WERI-Rb-1 (cell line): ENCODE data around the gene PLA2G6.

Source experiments
- DNase-seq: peaks from one replicate; pipeline ENCODE4 v3.0.0-alpha.2; 2020
- H3K27ac ChIP-seq: fragments of 250-450 bp; sonication (Bioruptor Pico); 2 replicates; pipeline ENCODE4 v1.5.1; 2020; ENCODE audit warnings: mild to moderate bottlenecking, moderate library complexity
- H3K27me3 ChIP-seq: fragments of 250-450 bp; sonication (Bioruptor Pico); 2 replicates; pipeline ENCODE4 v1.5.1; 2021; ENCODE audit warnings: mild to moderate bottlenecking, low read depth, moderate library complexity; ENCODE audit not compliant: insufficient read depth, severe bottlenecking
- H3K36me3 ChIP-seq: fragments of 250-450 bp; sonication (Bioruptor Pico); 2 replicates; pipeline ENCODE4 v1.5.1; 2020; ENCODE audit warnings: mild to moderate bottlenecking, moderate library complexity
- H3K4me3 ChIP-seq: 2 replicates; pipeline ENCODE4 v1.5.1; 2011; ENCODE audit warnings: low read depth, mild to moderate bottlenecking, control low read depth, low read length
- H3K9me3 ChIP-seq: fragments of 250-450 bp; sonication (Bioruptor Pico); 2 replicates; pipeline ENCODE4 v1.5.1; 2021; ENCODE audit warnings: mild to moderate bottlenecking, moderate library complexity; ENCODE audit not compliant: severe bottlenecking
- TF ChIP-seq, protein P1 (sequence below): IDR thresholded peaks from 2 replicates; pipeline ENCODE4 v1.5.1; 2011; ENCODE audit warnings: low read depth, mild to moderate bottlenecking, control low read depth, inconsistent platforms, low read length

PLA2G6 gene

DNA sequence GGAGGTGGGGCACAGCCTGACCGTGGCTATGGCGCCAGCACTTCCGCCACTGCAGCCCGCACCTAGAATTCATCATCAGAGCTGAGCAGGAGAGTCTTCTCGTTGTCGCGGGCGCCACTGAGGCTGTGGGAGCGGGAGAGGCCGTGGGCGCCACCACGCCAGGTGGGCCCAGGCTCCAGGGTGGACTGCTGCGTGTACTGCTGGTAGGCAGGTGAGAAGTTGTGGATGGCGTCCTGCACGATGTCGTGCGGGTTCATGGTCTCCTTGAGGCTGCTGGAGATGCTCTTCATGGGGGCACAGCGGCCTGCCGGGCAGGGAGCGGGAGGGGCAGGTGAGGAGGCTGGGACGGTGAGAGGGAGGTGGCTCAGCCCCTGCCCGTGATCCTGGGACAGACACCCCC, 39.8 kb upstream of the PLA2G6 start:
- peaks cover 21% of the 10 kb centered on the region for H3K36me3 ChIP-seq
- no peak for DNase-seq
- no peaks in the 10 kb centered on the region for H3K27me3 ChIP-seq
- TF ChIP-seq, protein P1, sequence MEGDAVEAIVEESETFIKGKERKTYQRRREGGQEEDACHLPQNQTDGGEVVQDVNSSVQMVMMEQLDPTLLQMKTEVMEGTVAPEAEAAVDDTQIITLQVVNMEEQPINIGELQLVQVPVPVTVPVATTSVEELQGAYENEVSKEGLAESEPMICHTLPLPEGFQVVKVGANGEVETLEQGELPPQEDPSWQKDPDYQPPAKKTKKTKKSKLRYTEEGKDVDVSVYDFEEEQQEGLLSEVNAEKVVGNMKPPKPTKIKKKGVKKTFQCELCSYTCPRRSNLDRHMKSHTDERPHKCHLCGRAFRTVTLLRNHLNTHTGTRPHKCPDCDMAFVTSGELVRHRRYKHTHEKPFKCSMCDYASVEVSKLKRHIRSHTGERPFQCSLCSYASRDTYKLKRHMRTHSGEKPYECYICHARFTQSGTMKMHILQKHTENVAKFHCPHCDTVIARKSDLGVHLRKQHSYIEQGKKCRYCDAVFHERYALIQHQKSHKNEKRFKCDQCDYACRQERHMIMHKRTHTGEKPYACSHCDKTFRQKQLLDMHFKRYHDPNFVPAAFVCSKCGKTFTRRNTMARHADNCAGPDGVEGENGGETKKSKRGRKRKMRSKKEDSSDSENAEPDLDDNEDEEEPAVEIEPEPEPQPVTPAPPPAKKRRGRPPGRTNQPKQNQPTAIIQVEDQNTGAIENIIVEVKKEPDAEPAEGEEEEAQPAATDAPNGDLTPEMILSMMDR: no peak
- no peak overlapping the region for H3K4me3 ChIP-seq
- H3K27ac ChIP-seq: no peak overlapping the region
- H3K9me3 ChIP-seq: no peaks in the 10 kb centered on the region

DNA sequence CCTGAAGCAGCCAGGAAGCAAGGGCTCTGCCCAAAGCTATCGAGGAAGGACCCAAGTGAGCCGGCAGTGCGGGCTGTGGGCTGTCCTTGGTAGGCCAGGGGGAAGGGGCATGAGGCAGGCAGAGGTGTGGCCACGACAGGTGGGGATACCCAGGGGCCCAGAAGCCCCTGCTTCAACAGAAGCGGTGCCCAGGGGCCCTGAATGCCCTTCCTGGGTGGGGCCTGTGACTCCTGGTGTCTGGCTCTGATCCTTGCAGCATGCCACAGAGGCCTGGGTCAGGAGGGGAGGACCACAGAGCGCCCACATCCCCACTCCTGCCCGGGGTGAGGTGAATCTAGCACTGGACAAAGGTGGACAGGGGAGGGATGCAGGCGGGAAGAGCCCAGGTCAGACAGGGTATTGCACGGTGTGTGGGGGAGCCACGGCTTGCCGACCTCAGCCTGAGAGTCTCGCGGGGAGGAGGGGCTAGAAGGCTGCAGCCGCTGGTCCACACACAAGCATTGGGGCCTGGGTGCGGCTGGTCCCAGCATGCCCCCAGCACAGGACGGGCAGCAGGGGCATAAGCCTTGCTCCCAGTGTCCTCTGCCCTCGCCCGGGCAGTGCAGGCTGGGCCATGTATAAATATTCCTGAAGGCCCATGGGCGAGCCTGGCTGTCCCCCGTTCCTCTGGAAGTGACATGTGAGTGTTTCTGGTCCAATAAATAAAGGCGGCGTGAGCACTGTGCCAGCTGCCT, 39.2 kb upstream of the PLA2G6 start:
- H3K9me3 ChIP-seq: no peaks in the 10 kb centered on the region
- H3K27ac ChIP-seq: peak overlapping the region; percentile 81
- H3K36me3 ChIP-seq: peaks cover 18% of the 10 kb centered on the region
- H3K4me3 ChIP-seq: no peak overlapping the region
- TF ChIP-seq, protein P1: no peak
- no peaks in the 10 kb centered on the region for H3K27me3 ChIP-seq
- no peak for DNase-seq

DNA sequence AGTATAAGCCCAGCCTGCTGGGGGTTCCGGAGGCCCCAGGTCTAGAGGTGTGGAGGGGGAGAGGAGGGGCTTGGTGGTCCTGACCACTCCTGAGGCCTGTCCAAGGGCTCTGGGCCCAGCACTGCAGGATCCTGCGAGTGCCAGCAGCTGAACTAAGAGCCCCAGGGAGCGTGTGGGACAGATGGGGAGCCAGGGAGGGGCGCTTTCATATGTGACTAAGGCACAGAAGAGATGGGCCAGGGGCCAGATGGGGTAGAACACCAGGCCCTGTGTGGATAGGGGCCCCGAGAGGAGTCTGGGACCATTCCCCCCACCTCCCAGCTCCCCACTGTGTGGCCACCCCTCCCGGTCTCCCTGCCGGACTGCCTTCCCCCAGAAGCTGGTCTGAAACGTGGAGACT, 38.5 kb upstream of the PLA2G6 start:
- H3K9me3 ChIP-seq: no peaks in the 10 kb centered on the region
- peaks cover 17% of the 10 kb centered on the region for H3K36me3 ChIP-seq
- peak; percentile 52 for DNase-seq
- peak overlapping the region; percentile 81 for H3K27ac ChIP-seq
- H3K27me3 ChIP-seq: no peaks in the 10 kb centered on the region
- TF ChIP-seq, protein P1: no peak
- H3K4me3 ChIP-seq: no peak overlapping the region

DNA sequence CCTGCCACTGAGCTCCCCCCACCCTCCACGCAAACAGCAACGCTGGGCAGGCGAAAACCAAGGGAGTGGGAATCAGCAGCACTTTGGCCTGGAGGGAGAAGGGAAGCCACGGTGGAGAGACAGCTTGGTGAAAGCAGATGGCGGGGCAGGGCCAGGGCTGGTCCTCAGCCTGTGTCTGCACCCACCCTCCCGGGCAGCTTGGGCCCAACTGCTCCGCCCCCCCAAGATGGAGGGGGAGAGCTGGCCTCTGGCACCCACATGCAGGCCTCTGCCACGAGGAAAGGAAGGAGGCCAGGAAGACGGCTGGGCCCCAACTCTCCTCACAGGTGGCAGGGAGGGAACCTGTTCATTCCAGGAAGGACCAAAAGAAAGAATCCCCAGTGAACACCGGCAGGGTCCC, 38.0 kb upstream of the PLA2G6 start:
- DNase-seq: peak; percentile 89
- TF ChIP-seq, protein P1: no peak
- H3K4me3 ChIP-seq: no peak overlapping the region
- peaks cover 12% of the 10 kb centered on the region for H3K36me3 ChIP-seq
- no peaks in the 10 kb centered on the region for H3K9me3 ChIP-seq
- H3K27me3 ChIP-seq: no peaks in the 10 kb centered on the region
- H3K27ac ChIP-seq: peak overlapping the region; percentile 81

DNA sequence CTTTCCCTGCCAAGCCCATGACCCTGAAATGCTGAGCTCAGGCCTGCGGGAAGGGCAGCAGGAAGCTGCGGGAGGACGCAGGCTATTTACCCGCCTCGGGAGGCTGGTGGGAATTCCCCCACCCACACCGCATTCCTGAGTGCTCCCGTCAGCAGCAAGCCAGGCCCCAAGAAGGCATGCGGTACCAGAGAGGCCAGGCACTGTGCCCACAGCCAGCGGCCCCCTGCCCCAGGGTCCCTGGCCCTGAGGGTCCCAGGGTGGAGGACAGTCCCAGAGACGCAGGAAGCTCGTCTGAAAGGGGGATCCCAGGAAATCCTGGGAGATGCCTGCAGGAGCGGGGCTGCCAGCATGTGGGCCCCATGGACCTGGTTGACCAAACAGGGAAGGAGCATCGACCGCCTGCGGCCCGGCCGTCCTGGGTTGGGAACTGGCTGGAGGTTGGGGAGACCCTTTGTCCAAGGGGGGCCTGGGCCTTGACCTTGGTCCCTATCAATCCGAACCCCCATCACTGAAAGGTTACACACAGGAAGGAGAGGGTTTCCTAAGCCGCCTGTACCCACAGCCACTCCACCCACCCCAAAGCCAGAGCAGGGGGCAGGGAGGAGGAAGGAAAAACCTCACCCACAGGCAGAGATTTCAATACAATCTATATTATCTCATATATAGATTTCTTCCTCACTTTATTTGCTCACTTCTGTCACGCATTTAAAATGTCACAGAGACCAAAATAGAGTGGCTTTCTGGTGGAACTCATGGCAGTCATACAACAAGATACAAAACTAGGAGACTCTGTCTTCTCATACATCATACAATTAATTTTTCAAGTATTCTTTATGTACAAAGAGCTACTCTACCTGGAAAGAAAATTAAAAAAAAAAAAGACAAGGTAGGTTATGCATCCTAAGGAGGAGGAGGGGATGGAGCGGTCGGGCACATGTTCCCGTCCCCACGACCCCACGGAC, 37.3 kb upstream of the PLA2G6 start:
- TF ChIP-seq, protein P1: no peak
- no peaks in the 10 kb centered on the region for H3K9me3 ChIP-seq
- H3K36me3 ChIP-seq: peaks cover 6% of the 10 kb centered on the region
- no peak overlapping the region for H3K4me3 ChIP-seq
- peak overlapping the region; percentile 81 for H3K27ac ChIP-seq
- DNase-seq: no peak
- H3K27me3 ChIP-seq: no peaks in the 10 kb centered on the region
